Cardiac ventricle fibroblast (primary cell): ENCODE data around the gene GPHN. TPM values are rescaled to one million over a fixed set of nuclear protein-coding genes. Genes with fewer than 3 reads are reported as not detected.

Source experiments
- total RNA-seq: library from RNA; depleted of rRNA; stranded (reverse); fragments of >200 nt; gene quantifications from 2 replicates; pipeline ENCODE4 v1.2.3, GENCODE V29; 2015

GPHN gene
- 15.8 and 21.3 TPM in 2 replicates for total RNA-seq

DNA sequence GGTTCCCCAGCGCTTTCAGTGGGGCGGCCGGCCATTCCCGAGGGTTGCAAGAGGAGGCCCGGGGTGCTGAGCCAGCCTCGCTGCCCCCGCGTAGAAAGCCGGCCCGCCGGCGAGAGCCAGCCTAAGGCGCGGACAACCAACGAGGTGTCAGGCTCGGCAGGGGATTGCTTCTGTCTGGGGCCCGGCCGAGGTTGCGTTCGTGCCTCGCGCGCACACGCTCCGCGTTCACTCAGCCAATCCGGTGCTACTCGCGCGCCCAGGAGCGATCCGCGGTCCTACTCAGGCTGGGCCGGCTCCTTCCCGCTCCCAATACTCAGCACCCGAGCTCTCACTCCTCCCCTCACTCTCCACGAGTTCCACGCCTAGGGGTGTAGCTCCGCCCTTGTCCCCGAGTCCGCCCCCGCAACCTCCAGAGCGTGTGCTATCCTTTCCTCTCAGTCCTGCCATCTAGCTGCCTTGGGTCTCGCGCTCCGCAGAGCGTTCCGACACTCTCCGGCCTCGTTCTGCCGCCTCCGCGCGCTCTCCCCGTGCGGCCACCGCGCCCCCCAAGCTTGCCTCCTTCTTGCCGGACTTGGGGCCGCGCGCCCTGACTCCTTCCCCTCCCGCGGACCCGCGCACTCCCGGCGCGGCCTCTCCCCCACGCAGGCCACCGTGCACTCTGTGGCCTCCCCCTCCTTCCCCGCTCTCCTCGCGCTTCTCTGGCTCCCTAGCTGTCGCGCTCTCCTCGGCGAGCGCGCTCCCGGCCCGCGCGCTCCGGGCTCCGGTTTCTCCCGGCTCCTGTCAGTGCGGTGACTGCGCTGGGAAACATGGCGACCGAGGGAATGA lies at the start of gene GPHN:
GPHN (plus strand) TSS at position 426 of the 825 bp plus-strand sequence.

DNA sequence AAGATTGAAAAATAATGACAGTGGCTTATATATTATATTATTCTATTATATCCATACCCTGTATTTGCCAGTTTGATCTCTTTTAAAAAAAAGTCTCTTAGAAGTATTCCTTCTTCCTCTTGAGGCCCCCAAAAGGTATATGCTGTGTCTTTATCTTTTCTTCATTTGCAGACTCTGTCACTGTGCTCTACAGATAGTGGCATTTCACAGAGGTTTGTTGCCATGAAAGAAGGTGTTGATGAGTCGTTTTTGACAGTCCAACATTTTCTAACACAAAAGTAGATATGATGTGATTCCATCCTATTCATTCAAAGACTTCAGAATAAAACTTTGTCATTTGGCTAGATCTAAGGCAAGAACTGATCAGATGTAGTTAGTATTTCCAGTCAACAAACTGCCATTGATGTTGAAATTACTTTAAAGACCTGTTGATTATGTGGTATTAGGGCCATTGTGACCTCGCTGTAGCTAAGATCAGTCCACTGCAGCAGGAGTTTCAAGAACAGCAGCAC lies 22.0 kb upstream of the GPHN start, which contains the start of gene CCDC196:
CCDC196 (plus strand) TSS at position 462 of the 512 bp plus-strand sequence. CDS start 132 bp downstream, outside the sequence.

Other genes with a start within 250 kb of the GPHN start
- not detected in 2 replicates for gene CCDC196, start 21.8 kb upstream of the GPHN start, total RNA-seq